RWPE2 (cell line): ENCODE measurements around the gene ZNF444.

Experiments used
- ATAC-seq: fragments of 200-7000 bp; cut with Tn5 transposase; 3 replicates; pipeline ENCODE4 v1.9.1; 2021; ENCODE audit warnings: low read depth
- DNase-seq: peaks from one replicate; pipeline ENCODE4 v3.0.0-alpha.2; 2020; ENCODE audit warnings: low spot score
- H3K27ac ChIP-seq: fragments of 450-650 bp; 2 replicates; pipeline ENCODE4 v1.5.1; 2017; ENCODE audit warnings: mild to moderate bottlenecking; ENCODE audit not compliant: poor library complexity, severe bottlenecking
- H3K27me3 ChIP-seq: fragments of 250-450 bp; sonication (Bioruptor Pico); 2 replicates; pipeline ENCODE4 v1.5.1; 2021; ENCODE audit warnings: mild to moderate bottlenecking, moderate library complexity; ENCODE audit not compliant: insufficient read depth, poor library complexity, severe bottlenecking
- H3K36me3 ChIP-seq: fragments of 250-450 bp; sonication (Bioruptor Pico); 2 replicates; pipeline ENCODE4 v1.5.1; 2020; ENCODE audit warnings: low read depth, mild to moderate bottlenecking, moderate library complexity
- H3K4me1 ChIP-seq: fragments of 250-450 bp; sonication (Bioruptor Pico); 2 replicates; pipeline ENCODE4 v1.5.1; 2021; ENCODE audit warnings: mild to moderate bottlenecking, moderate library complexity; ENCODE audit not compliant: insufficient read depth, poor library complexity, severe bottlenecking
- H3K4me3 ChIP-seq: fragments of 250-450 bp; sonication (Bioruptor Pico); 2 replicates; pipeline ENCODE4 v1.5.1; 2021; ENCODE audit warnings: mild to moderate bottlenecking, moderate library complexity; ENCODE audit not compliant: severe bottlenecking
- H3K9me3 ChIP-seq: fragments of 250-450 bp; sonication (Bioruptor Pico); 2 replicates; pipeline ENCODE4 v1.5.1; 2021; ENCODE audit warnings: mild to moderate bottlenecking, moderate library complexity; ENCODE audit not compliant: severe bottlenecking
- TF ChIP-seq, protein P1 (sequence below): fragments of 450-650 bp; IDR thresholded peaks from one replicate; pipeline ENCODE4 v1.5.1; 2017; ENCODE audit warnings: mild to moderate bottlenecking, moderate library complexity; ENCODE audit not compliant: poor library complexity, severe bottlenecking

Gene ZNF444

GRCh38 chr19:56176881-56177280 lies 35.8 kb downstream of the ZNF444 start:
- DNase-seq (no peak), ATAC-seq (no peak)
- Histone ChIP-seq H3K4me1 (no peaks in the 10 kb centered on the region), H3K27ac (no peak overlapping the region), H3K36me3 (no peaks in the 10 kb centered on the region), H3K4me3 (no peak overlapping the region), H3K27me3 (no peaks in the 10 kb centered on the region), H3K9me3 (no peaks in the 10 kb centered on the region)
- TF ChIP-seq, protein P1, sequence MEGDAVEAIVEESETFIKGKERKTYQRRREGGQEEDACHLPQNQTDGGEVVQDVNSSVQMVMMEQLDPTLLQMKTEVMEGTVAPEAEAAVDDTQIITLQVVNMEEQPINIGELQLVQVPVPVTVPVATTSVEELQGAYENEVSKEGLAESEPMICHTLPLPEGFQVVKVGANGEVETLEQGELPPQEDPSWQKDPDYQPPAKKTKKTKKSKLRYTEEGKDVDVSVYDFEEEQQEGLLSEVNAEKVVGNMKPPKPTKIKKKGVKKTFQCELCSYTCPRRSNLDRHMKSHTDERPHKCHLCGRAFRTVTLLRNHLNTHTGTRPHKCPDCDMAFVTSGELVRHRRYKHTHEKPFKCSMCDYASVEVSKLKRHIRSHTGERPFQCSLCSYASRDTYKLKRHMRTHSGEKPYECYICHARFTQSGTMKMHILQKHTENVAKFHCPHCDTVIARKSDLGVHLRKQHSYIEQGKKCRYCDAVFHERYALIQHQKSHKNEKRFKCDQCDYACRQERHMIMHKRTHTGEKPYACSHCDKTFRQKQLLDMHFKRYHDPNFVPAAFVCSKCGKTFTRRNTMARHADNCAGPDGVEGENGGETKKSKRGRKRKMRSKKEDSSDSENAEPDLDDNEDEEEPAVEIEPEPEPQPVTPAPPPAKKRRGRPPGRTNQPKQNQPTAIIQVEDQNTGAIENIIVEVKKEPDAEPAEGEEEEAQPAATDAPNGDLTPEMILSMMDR: no peak

- no peak for ATAC-seq
- DNase-seq: no peak
- TF ChIP-seq, protein P1: no peak
- Histone ChIP-seq H3K9me3 (no peaks in the 10 kb centered on the region), H3K4me1 (no peaks in the 10 kb centered on the region), H3K36me3 (no peaks in the 10 kb centered on the region), H3K27ac (no peak overlapping the region), H3K4me3 (no peak overlapping the region), H3K27me3 (no peaks in the 10 kb centered on the region)
These were observed 36.6 kb downstream of the ZNF444 start for GRCh38 chr19:56177564-56178243.

GRCh38 chr19:56189785-56190184 lies 48.7 kb downstream of the ZNF444 start:
- DNase-seq: no peak
- no peaks in the 10 kb centered on the region for H3K36me3 ChIP-seq
- H3K4me3 ChIP-seq: no peak overlapping the region
- H3K27me3 ChIP-seq: no peaks in the 10 kb centered on the region
- TF ChIP-seq, protein P1: no peak
- ATAC-seq: no peak
- no peaks in the 10 kb centered on the region for H3K4me1 ChIP-seq
- no peak overlapping the region for H3K27ac ChIP-seq
- H3K9me3 ChIP-seq: no peaks in the 10 kb centered on the region

DNA sequence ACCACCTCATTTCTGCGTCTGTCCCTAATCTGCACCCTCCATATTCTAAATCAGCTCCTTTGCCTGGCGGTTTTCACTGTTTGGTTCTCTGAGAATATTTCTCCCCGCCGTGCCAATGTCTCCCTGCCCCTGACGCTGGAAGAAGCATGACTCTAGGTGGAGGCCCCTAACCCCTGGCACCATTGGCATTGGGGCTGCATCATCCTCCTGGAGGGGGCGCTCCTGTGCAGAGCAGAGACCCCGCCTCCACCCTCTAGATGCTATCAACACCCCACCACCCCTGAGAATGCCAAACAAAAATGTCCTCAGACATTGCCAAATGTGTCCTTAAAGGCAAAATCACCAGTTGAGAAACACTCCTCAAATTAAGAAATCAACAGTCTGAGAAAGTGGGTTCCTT lies 50.0 kb downstream of the ZNF444 start:
- TF ChIP-seq, protein P1: no peak
- Histone ChIP-seq H3K36me3 (no peaks in the 10 kb centered on the region), H3K4me3 (no peak overlapping the region), H3K9me3 (no peaks in the 10 kb centered on the region), H3K27me3 (no peaks in the 10 kb centered on the region), H3K4me1 (no peaks in the 10 kb centered on the region), H3K27ac (no peak overlapping the region)
- DNase-seq (no peak), ATAC-seq (no peak)

GRCh38 chr19:56191711-56192110 lies 50.6 kb downstream of the ZNF444 start:
- Histone ChIP-seq H3K4me3 (no peak overlapping the region), H3K4me1 (no peaks in the 10 kb centered on the region), H3K36me3 (no peaks in the 10 kb centered on the region), H3K27ac (no peak overlapping the region), H3K27me3 (no peaks in the 10 kb centered on the region), H3K9me3 (no peaks in the 10 kb centered on the region)
- TF ChIP-seq, protein P1: no peak
- no peak for DNase-seq
- ATAC-seq: no peak
